Nephron (organoid): ENCODE results near the gene TESMIN.

Experiments
- H3K27ac Mint-ChIP-seq, 3 experiments: 2 replicates each; pipeline ENCODE4 v1.8.0; 2020; ENCODE audit warnings: mixed read lengths in 3 of 3, mild to moderate bottlenecking in 2 of 3, moderate library complexity in 1 of 3
- H3K27me3 Mint-ChIP-seq: 2 replicates; pipeline ENCODE4 v1.8.0; 2021; ENCODE audit warnings: low read depth, mild to moderate bottlenecking, moderate library complexity, mixed read lengths
- H3K36me3 Mint-ChIP-seq: 2 replicates; pipeline ENCODE4 v1.8.0; 2020; ENCODE audit warnings: low read depth, mixed read lengths
- H3K4me1 Mint-ChIP-seq: 2 replicates; pipeline ENCODE4 v1.8.0; 2020; ENCODE audit warnings: mixed read lengths
- H3K4me3 Mint-ChIP-seq, 3 experiments: 2 replicates each; pipeline ENCODE4 v1.8.0; 2020; ENCODE audit warnings: mild to moderate bottlenecking in 3 of 3, mixed read lengths in 3 of 3, moderate library complexity in 2 of 3
- H3K9me3 Mint-ChIP-seq: 2 replicates; pipeline ENCODE4 v1.8.0; 2020; ENCODE audit warnings: mixed read lengths
- TF ChIP-seq, protein P1 (sequence below), 3 experiments: fragments of 200-600 bp; sonication (generic); IDR thresholded peaks; one replicate each; pipeline ENCODE4 v1.5.0; 2021; ENCODE audit warnings: antibody characterized with exemption in 3 of 3; ENCODE audit not compliant: unreplicated experiment in 3 of 3

The TESMIN gene

GRCh38 chr11:68759991-68760390, 8.7 kb upstream of the TESMIN start:
- Mint-ChIP-seq H3K27me3 (peaks cover 4% of the 10 kb centered on the region), H3K9me3 (no peaks in the 10 kb centered on the region), H3K36me3 (peaks cover 44% of the 10 kb centered on the region), H3K27ac (no peak overlapping the region), H3K4me1 (no peaks in the 10 kb centered on the region), H3K4me3 (no peak overlapping the region)
- TF ChIP-seq, protein P1, sequence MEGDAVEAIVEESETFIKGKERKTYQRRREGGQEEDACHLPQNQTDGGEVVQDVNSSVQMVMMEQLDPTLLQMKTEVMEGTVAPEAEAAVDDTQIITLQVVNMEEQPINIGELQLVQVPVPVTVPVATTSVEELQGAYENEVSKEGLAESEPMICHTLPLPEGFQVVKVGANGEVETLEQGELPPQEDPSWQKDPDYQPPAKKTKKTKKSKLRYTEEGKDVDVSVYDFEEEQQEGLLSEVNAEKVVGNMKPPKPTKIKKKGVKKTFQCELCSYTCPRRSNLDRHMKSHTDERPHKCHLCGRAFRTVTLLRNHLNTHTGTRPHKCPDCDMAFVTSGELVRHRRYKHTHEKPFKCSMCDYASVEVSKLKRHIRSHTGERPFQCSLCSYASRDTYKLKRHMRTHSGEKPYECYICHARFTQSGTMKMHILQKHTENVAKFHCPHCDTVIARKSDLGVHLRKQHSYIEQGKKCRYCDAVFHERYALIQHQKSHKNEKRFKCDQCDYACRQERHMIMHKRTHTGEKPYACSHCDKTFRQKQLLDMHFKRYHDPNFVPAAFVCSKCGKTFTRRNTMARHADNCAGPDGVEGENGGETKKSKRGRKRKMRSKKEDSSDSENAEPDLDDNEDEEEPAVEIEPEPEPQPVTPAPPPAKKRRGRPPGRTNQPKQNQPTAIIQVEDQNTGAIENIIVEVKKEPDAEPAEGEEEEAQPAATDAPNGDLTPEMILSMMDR (IDR thresholded peaks at IDR 0.05; ENCODE audit: unreplicated experiment in 3 of 3) = no peak

GRCh38 chr11:68757711-68758110, 6.4 kb upstream of the TESMIN start:
- Mint-ChIP-seq H3K36me3 (peaks cover 51% of the 10 kb centered on the region), H3K9me3 (no peaks in the 10 kb centered on the region), H3K27ac (no peak overlapping the region), H3K4me3 (no peak overlapping the region), H3K27me3 (peaks cover 4% of the 10 kb centered on the region), H3K4me1 (no peaks in the 10 kb centered on the region)
- TF ChIP-seq, protein P1 (IDR thresholded peaks at IDR 0.05; ENCODE audit: unreplicated experiment in 3 of 3) = no peak

GRCh38 chr11:68756171-68756766, 4.9 kb upstream of the TESMIN start:
- Mint-ChIP-seq H3K27me3 (peaks cover 9% of the 10 kb centered on the region), H3K9me3 (no peaks in the 10 kb centered on the region), H3K36me3 (peaks cover 40% of the 10 kb centered on the region), H3K27ac (no peak overlapping the region), H3K4me1 (no peaks in the 10 kb centered on the region), H3K4me3 (no peak overlapping the region)
- TF ChIP-seq, protein P1 (IDR thresholded peaks at IDR 0.05; ENCODE audit: unreplicated experiment in 3 of 3) = no peak

DNA sequence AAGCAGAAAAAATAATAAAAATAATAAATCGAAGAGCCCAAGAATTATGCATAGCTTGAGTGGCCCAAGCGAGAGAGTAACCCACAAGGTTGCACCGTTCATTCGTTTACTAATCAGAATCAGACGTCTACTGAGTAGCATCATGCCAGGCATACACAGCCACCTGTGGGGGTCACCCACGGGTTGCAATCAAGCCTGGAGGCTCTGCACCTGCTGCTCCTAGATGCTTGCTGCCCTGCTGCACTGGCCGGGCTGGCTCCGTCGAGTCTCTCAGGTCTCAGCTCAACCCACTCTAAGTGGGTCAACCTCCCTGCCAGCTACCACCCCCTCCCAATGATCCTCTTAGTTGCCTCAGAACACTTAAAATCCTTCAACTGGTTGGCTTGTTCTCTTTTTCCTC, 2.0 kb upstream of the TESMIN start:
- no peaks in the 10 kb centered on the region for H3K9me3 Mint-ChIP-seq
- H3K36me3 Mint-ChIP-seq = peaks cover 33% of the 10 kb centered on the region
- peaks cover 13% of the 10 kb centered on the region for H3K4me1 Mint-ChIP-seq
- H3K27ac Mint-ChIP-seq = no peak overlapping the region
- TF ChIP-seq, protein P1 (IDR thresholded peaks at IDR 0.05; ENCODE audit: unreplicated experiment in 3 of 3) = no peak
- peak overlapping the region in 1 of 3 experiments; percentile 27 for H3K4me3 Mint-ChIP-seq
- peaks cover 17% of the 10 kb centered on the region for H3K27me3 Mint-ChIP-seq

DNA sequence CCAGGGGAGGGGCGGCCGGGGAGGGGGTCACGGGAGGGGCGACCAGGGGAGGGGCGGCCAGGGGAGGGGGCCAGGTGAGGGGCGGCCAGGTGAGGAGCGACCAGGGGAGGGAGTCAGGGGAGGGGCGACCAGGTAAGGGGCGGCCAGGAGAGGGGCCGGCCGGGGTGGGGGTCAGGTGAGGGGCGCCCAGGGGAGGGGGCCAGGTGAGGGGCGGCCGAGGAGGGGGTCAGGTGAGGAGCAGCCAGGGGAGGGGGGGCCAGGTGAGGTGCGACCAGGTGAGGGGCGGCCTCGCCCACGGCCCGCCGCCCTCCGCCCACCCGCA, 355 bp downstream of the TESMIN start:
- no peaks in the 10 kb centered on the region for H3K9me3 Mint-ChIP-seq
- TF ChIP-seq, protein P1 (IDR thresholded peaks at IDR 0.05; ENCODE audit: unreplicated experiment in 3 of 3) = no peak
- H3K4me1 Mint-ChIP-seq = peaks cover 13% of the 10 kb centered on the region
- no peak overlapping the region for H3K27ac Mint-ChIP-seq
- H3K36me3 Mint-ChIP-seq = peaks cover 21% of the 10 kb centered on the region
- no peak overlapping the region for H3K4me3 Mint-ChIP-seq
- peaks cover 14% of the 10 kb centered on the region for H3K27me3 Mint-ChIP-seq
